IgD-negative memory B cell (primary cell): ENCODE data around the gene LRBA. TPM values are rescaled to one million over a fixed set of nuclear protein-coding genes. Genes with fewer than 3 reads are reported as not detected.

ENCODE experiments used
- H3K27ac Mint-ChIP-seq, 3 donors: one replicate each; pipeline ENCODE4 v1.8.0; 2020 to 2022; ENCODE audit warnings: mild to moderate bottlenecking in 3 of 3, mixed read lengths in 3 of 3, moderate library complexity in 1 of 3
- H3K27me3 Mint-ChIP-seq: one replicate; pipeline ENCODE4 v1.8.0; 2021; ENCODE audit warnings: mixed read lengths
- H3K36me3 Mint-ChIP-seq: one replicate; pipeline ENCODE4 v1.8.0; 2020; ENCODE audit warnings: mild to moderate bottlenecking, mixed read lengths
- H3K4me1 Mint-ChIP-seq, 3 donors: one replicate each; pipeline ENCODE4 v1.8.0; 2020 to 2022; ENCODE audit warnings: mixed read lengths in 3 of 3, mild to moderate bottlenecking in 1 of 3
- H3K4me3 Mint-ChIP-seq, 4 donors: one replicate each; pipeline ENCODE4 v1.8.0; 2020 to 2022; ENCODE audit warnings: mild to moderate bottlenecking in 4 of 4, mixed read lengths in 4 of 4, moderate library complexity in 3 of 4
- H3K9me3 Mint-ChIP-seq, 3 donors: one replicate each; pipeline ENCODE4 v1.8.0; 2020 to 2021; ENCODE audit warnings: mixed read lengths in 3 of 3, mild to moderate bottlenecking in 1 of 3
- polyA plus RNA-seq: library from polyadenylated mRNA; unstranded; fragments of 300-500 nt; fragmentation: Illumina TruSeq; gene quantifications from one replicate; pipeline ENCODE4 v1.2.3, GENCODE V29; 2021

The LRBA gene
- polyA plus RNA-seq, 1 donor from 2014 or later = 15.3 TPM

- Mint-ChIP-seq H3K4me3 (no peak overlapping the region), H3K27ac (no peak overlapping the region), H3K9me3 (peaks cover 0 to 9% (median 2%) of the 10 kb centered on the region in 3 donors), H3K27me3 (no peaks in the 10 kb centered on the region), H3K36me3 (peaks cover 25% of the 10 kb centered on the region), H3K4me1 (peaks cover 0 to 8% (median 6%) of the 10 kb centered on the region in 3 donors)
Observed at GRCh38 chr4:150875367-150875766, 139.7 kb downstream of the LRBA start.

- Mint-ChIP-seq H3K36me3 (peaks cover 19% of the 10 kb centered on the region), H3K4me3 (no peak overlapping the region), H3K27me3 (no peaks in the 10 kb centered on the region), H3K4me1 (peaks cover 0 to 8% (median 6%) of the 10 kb centered on the region in 3 donors), H3K9me3 (peaks cover 0 to 9% (median 2%) of the 10 kb centered on the region in 3 donors), H3K27ac (peak overlapping the region in 1 of 3 donors; percentile 35)
Observed at GRCh38 chr4:150874338-150875226, 140.5 kb downstream of the LRBA start.

- Mint-ChIP-seq H3K27me3 (no peaks in the 10 kb centered on the region), H3K9me3 (no peaks in the 10 kb centered on the region), H3K27ac (no peak overlapping the region), H3K4me1 (no peaks in the 10 kb centered on the region), H3K36me3 (peaks cover 2% of the 10 kb centered on the region), H3K4me3 (no peak overlapping the region)
Observed at GRCh38 chr4:150867148-150867547, 147.9 kb downstream of the LRBA start.

GRCh38 chr4:150863456-150863855 lies 151.6 kb downstream of the LRBA start:
- Mint-ChIP-seq H3K4me1 (no peaks in the 10 kb centered on the region), H3K36me3 (peaks cover 2% of the 10 kb centered on the region), H3K27ac (no peak overlapping the region), H3K9me3 (no peaks in the 10 kb centered on the region), H3K4me3 (no peak overlapping the region), H3K27me3 (no peaks in the 10 kb centered on the region)

- no peaks in the 10 kb centered on the region for H3K4me1 Mint-ChIP-seq
- peaks cover 2% of the 10 kb centered on the region for H3K36me3 Mint-ChIP-seq
- no peak overlapping the region for H3K4me3 Mint-ChIP-seq
- H3K27ac Mint-ChIP-seq = no peak overlapping the region
- no peaks in the 10 kb centered on the region for H3K9me3 Mint-ChIP-seq
- no peaks in the 10 kb centered on the region for H3K27me3 Mint-ChIP-seq
Observed at GRCh38 chr4:150862829-150863228, 152.3 kb downstream of the LRBA start.

- no peaks in the 10 kb centered on the region for H3K9me3 Mint-ChIP-seq
- no peaks in the 10 kb centered on the region for H3K4me1 Mint-ChIP-seq
- no peak overlapping the region for H3K27ac Mint-ChIP-seq
- no peaks in the 10 kb centered on the region for H3K27me3 Mint-ChIP-seq
- H3K36me3 Mint-ChIP-seq = peaks cover 7% of the 10 kb centered on the region
- no peak overlapping the region for H3K4me3 Mint-ChIP-seq
Observed at GRCh38 chr4:150859453-150859852, 155.6 kb downstream of the LRBA start.

GRCh38 chr4:150855981-150856510 lies 159.0 kb downstream of the LRBA start:
- Mint-ChIP-seq H3K27ac (no peak overlapping the region), H3K9me3 (no peaks in the 10 kb centered on the region)

GRCh38 chr4:150854600-150854999 lies 160.5 kb downstream of the LRBA start:
- no peak overlapping the region for H3K4me3 Mint-ChIP-seq
- H3K27me3 Mint-ChIP-seq = no peaks in the 10 kb centered on the region
- peaks cover 0 to 8% (median 3%) of the 10 kb centered on the region in 3 donors for H3K4me1 Mint-ChIP-seq
- no peak overlapping the region for H3K27ac Mint-ChIP-seq
- peaks cover 18% of the 10 kb centered on the region for H3K36me3 Mint-ChIP-seq
- H3K9me3 Mint-ChIP-seq = no peaks in the 10 kb centered on the region

More at GRCh38 chr4:150855981-150856510, 159.0 kb downstream of the LRBA start:
- H3K36me3 Mint-ChIP-seq = peaks cover 14% of the 10 kb centered on the region
- H3K4me3 Mint-ChIP-seq = no peak overlapping the region
- peaks cover 0 to 8% (median 3%) of the 10 kb centered on the region in 3 donors for H3K4me1 Mint-ChIP-seq
- H3K27me3 Mint-ChIP-seq = no peaks in the 10 kb centered on the region

GRCh38 chr4:150853882-150854281 lies 161.2 kb downstream of the LRBA start:
- Mint-ChIP-seq H3K4me3 (no peak overlapping the region), H3K27me3 (no peaks in the 10 kb centered on the region), H3K9me3 (no peaks in the 10 kb centered on the region), H3K4me1 (peaks cover 0 to 8% (median 3%) of the 10 kb centered on the region in 3 donors), H3K36me3 (peaks cover 22% of the 10 kb centered on the region), H3K27ac (no peak overlapping the region)

- H3K9me3 Mint-ChIP-seq = no peaks in the 10 kb centered on the region
- H3K4me1 Mint-ChIP-seq = peaks cover 0 to 8% (median 3%) of the 10 kb centered on the region in 3 donors
- no peak overlapping the region for H3K27ac Mint-ChIP-seq
- no peak overlapping the region for H3K4me3 Mint-ChIP-seq
- H3K27me3 Mint-ChIP-seq = no peaks in the 10 kb centered on the region
- peaks cover 22% of the 10 kb centered on the region for H3K36me3 Mint-ChIP-seq
Observed at GRCh38 chr4:150852216-150852615, 162.9 kb downstream of the LRBA start.

GRCh38 chr4:150849016-150849415 lies 166.1 kb downstream of the LRBA start:
- Mint-ChIP-seq H3K9me3 (no peaks in the 10 kb centered on the region), H3K4me1 (peaks cover 0 to 8% (median 3%) of the 10 kb centered on the region in 3 donors), H3K27me3 (no peaks in the 10 kb centered on the region), H3K36me3 (peaks cover 22% of the 10 kb centered on the region), H3K27ac (no peak overlapping the region), H3K4me3 (no peak overlapping the region)

GRCh38 chr4:150828159-150828558 lies 186.9 kb downstream of the LRBA start:
- Mint-ChIP-seq H3K27me3 (no peaks in the 10 kb centered on the region), H3K27ac (peak overlapping the region; percentile 37 to 90 (median 87)), H3K4me1 (peaks cover 36 to 42% (median 41%) of the 10 kb centered on the region in 3 donors), H3K4me3 (peak overlapping the region; percentile 42 to 93 (median 83)), H3K36me3 (peaks cover 23% of the 10 kb centered on the region), H3K9me3 (no peaks in the 10 kb centered on the region)

GRCh38 chr4:150827226-150827625 lies 187.9 kb downstream of the LRBA start:
- peak overlapping the region; percentile 67 to 94 (median 83) for H3K4me3 Mint-ChIP-seq
- no peaks in the 10 kb centered on the region for H3K9me3 Mint-ChIP-seq
- peaks cover 37 to 45% (median 41%) of the 10 kb centered on the region in 3 donors for H3K4me1 Mint-ChIP-seq
- peak overlapping the region; percentile 41 to 90 (median 87) for H3K27ac Mint-ChIP-seq
- peaks cover 21% of the 10 kb centered on the region for H3K36me3 Mint-ChIP-seq
- H3K27me3 Mint-ChIP-seq = no peaks in the 10 kb centered on the region

- peaks cover 40 to 45% (median 41%) of the 10 kb centered on the region in 3 donors for H3K4me1 Mint-ChIP-seq
- peak overlapping the region in 3 of 4 donors; percentile 67 to 94 (median 90) for H3K4me3 Mint-ChIP-seq
- H3K36me3 Mint-ChIP-seq = peaks cover 21% of the 10 kb centered on the region
- no peaks in the 10 kb centered on the region for H3K27me3 Mint-ChIP-seq
- no peaks in the 10 kb centered on the region for H3K9me3 Mint-ChIP-seq
- H3K27ac Mint-ChIP-seq = peak overlapping the region; percentile 41 to 90 (median 87)
Observed at GRCh38 chr4:150826306-150826705, 188.8 kb downstream of the LRBA start.

GRCh38 chr4:150822407-150822806 lies 192.7 kb downstream of the LRBA start:
- no peaks in the 10 kb centered on the region for H3K27me3 Mint-ChIP-seq
- H3K9me3 Mint-ChIP-seq = no peaks in the 10 kb centered on the region
- peaks cover 24% of the 10 kb centered on the region for H3K36me3 Mint-ChIP-seq
- H3K27ac Mint-ChIP-seq = no peak overlapping the region
- H3K4me1 Mint-ChIP-seq = peaks cover 25 to 28% (median 25%) of the 10 kb centered on the region in 3 donors
- no peak overlapping the region for H3K4me3 Mint-ChIP-seq
